Vagina (tissue), 2 donors: ENCODE results near the gene LRRC70. TPM values are rescaled to one million over a fixed set of nuclear protein-coding genes. Genes with fewer than 3 reads are reported as not detected.

Source experiments
- DNase-seq, 2 donors: peaks; one replicate each; pipeline ENCODE4 v3.0.0-alpha.2; 2017; ENCODE audit errors: extremely low spot score in 2 of 2
- H3K27ac ChIP-seq: fragments of 200-600 bp; sonication (generic); one replicate; pipeline ENCODE4 v1.5.1; 2019
- H3K27me3 ChIP-seq: fragments of 200-600 bp; sonication (generic); one replicate; pipeline ENCODE4 v1.5.1; 2019
- H3K36me3 ChIP-seq, 2 donors: fragments of 200-600 bp; sonication (generic); one replicate each; pipeline ENCODE4 v1.5.1; 2017 to 2019
- H3K4me1 ChIP-seq: fragments of 200-600 bp; sonication (generic); one replicate; pipeline ENCODE4 v1.5.1; 2019
- H3K4me3 ChIP-seq, 2 donors: fragments of 200-600 bp; sonication (generic); 1 replicate in 1 of 2; 2 replicates in 1 of 2; pipeline ENCODE4 v1.5.1; 2016 to 2019
- H3K9me3 ChIP-seq: fragments of 200-600 bp; sonication (generic); one replicate; pipeline ENCODE4 v1.5.1; 2019
- CTCF ChIP-seq, 3 experiments: fragments of 450-650 bp in 2 of 3; fragments of 200-600 bp in 1 of 3; sonication (generic) in 1 of 3; IDR thresholded peaks; one replicate each; pipeline ENCODE4 v1.5.1; 2017 to 2019; ENCODE audit warnings: antibody characterized with exemption in 3 of 3, mild to moderate bottlenecking in 2 of 3, moderate library complexity in 2 of 3
- POLR2A ChIP-seq, 2 donors: fragments of 450-650 bp; IDR thresholded peaks; one replicate each; pipeline ENCODE4 v1.6.1; 2017; ENCODE audit warnings: antibody characterized with exemption in 2 of 2, mild to moderate bottlenecking in 2 of 2, moderate library complexity in 2 of 2
- POLR2AphosphoS5 ChIP-seq, 2 donors: sonication (generic); formaldehyde crosslinking; IDR thresholded peaks; one replicate each; pipeline ENCODE4 v1.9.0; 2017; ENCODE audit warnings: antibody characterized with exemption in 2 of 2, mild to moderate bottlenecking in 2 of 2, low read depth in 1 of 2; ENCODE audit not compliant: insufficient read depth in 1 of 2
- intact Hi-C: fragments of 100-400 bp; cut with DNase I; formaldehyde crosslinking; loops from one replicate; pipeline ENCODE4 v1.15.1; 2023
- total RNA-seq: library from RNA; depleted of rRNA; stranded (reverse); fragments of >200 nt; gene quantifications from one replicate; pipeline ENCODE4 v1.2.3, GENCODE V29; 2016

LRRC70 gene
- total RNA-seq, 1 donor from 2014 or later: 9.6 TPM

DNA sequence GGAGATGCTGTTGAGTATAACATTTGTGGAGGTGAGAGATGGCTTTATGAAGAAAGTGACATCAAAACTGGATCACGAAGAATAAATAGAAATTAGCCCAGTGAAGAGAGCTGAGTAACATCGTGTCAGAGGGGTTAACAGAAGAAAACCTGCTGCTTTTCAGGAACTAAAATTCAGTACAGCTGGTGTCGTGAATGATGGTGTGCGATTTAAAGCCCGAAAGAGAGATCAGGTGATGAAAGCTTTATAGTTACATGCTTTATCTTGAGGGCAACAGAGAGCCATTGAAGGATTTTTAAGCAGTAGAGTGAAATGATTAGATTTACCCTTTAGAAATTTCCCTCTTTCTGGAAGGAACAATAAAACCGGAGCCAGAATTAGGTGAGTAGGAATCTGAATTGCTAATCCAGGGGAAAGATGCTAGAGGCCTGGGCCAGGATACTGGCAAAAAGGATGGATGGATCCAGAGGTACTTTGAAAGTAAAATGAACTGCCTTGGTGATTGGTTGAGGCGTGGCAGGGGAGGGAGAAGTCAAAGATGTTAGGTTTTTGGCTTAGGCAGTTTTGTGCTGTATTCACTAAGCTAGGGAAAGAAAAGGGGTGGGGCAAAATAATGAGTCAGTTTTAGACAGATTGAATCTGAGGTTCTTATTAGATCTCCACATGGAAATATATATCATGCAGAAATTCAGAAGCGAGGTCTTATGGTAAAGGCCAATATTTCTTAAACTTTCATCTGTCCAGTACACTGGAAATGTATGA is 3.4 kb downstream of the LRRC70 start:
- Histone ChIP-seq H3K4me3 (no peak overlapping the region), H3K27me3 (no peaks in the 10 kb centered on the region), H3K36me3 (no peaks in the 10 kb centered on the region), H3K27ac (no peak overlapping the region), H3K9me3 (no peaks in the 10 kb centered on the region), H3K4me1 (no peaks in the 10 kb centered on the region)
- DNase-seq: no peak
- intact Hi-C loops: no loop called here
- TF ChIP-seq POLR2AphosphoS5 (IDR thresholded peaks at IDR 0.05; ENCODE audit: insufficient read depth in 1 of 2, low read depth in 1 of 2) (no peak), POLR2A (IDR thresholded peaks at IDR 0.05) (no peak), CTCF (IDR thresholded peaks at IDR 0.05) (no peak)

DNA sequence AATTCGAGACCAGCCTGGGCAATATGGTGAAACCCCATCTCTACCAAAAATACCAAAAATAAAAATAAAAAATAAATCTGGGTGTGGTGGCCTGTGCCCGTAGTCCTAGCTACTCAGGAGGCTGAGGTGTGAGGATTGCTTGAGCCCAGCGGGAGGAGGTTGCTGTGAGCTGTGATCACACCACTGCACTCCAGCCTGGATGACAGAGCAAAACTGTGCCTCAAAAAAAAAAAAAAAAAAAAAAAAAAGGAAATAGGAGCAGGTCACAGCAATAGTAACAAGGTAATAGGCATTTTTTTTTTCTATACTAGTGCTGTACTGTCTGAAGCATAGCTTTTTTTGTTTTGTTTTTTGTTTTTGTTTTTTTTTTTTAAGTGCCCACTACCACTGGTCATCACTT is 5.8 kb downstream of the LRRC70 start:
- intact Hi-C loops: no loop called here
- Histone ChIP-seq H3K4me1 (no peaks in the 10 kb centered on the region), H3K27ac (no peak overlapping the region), H3K36me3 (no peaks in the 10 kb centered on the region), H3K27me3 (no peaks in the 10 kb centered on the region), H3K4me3 (no peak overlapping the region), H3K9me3 (no peaks in the 10 kb centered on the region)
- no peak for DNase-seq
- TF ChIP-seq CTCF (IDR thresholded peaks at IDR 0.05) (no peak), POLR2A (IDR thresholded peaks at IDR 0.05) (no peak), POLR2AphosphoS5 (IDR thresholded peaks at IDR 0.05; ENCODE audit: insufficient read depth in 1 of 2, low read depth in 1 of 2) (no peak)

DNA sequence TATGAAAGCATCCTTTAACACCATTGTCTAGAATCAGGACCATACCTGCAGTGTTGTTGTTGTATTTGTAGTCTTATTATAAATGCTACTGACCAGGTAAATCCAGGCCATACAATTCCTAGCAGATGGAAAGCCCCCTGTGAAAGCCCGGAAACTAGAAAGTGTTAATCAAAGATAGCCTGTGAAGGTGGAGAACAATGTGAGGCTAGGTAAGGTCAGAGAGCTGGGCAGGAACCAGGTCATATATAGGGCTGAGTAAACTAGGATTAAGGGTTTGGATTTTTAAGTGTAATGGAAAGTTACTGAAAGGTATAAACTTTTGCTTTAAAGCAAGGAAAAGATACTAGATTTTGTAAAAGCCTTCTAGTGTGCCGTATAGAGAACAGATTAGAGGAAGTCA is 6.7 kb downstream of the LRRC70 start:
- Histone ChIP-seq H3K36me3 (no peaks in the 10 kb centered on the region), H3K9me3 (no peaks in the 10 kb centered on the region), H3K27me3 (no peaks in the 10 kb centered on the region), H3K4me3 (no peak overlapping the region), H3K27ac (no peak overlapping the region), H3K4me1 (no peaks in the 10 kb centered on the region)
- intact Hi-C loops: no loop called here
- DNase-seq: no peak
- TF ChIP-seq POLR2A (IDR thresholded peaks at IDR 0.05): no peak
- no peak for TF ChIP-seq POLR2AphosphoS5 (IDR thresholded peaks at IDR 0.05; ENCODE audit: insufficient read depth in 1 of 2, low read depth in 1 of 2)
- no peak for TF ChIP-seq CTCF (IDR thresholded peaks at IDR 0.05)

DNA sequence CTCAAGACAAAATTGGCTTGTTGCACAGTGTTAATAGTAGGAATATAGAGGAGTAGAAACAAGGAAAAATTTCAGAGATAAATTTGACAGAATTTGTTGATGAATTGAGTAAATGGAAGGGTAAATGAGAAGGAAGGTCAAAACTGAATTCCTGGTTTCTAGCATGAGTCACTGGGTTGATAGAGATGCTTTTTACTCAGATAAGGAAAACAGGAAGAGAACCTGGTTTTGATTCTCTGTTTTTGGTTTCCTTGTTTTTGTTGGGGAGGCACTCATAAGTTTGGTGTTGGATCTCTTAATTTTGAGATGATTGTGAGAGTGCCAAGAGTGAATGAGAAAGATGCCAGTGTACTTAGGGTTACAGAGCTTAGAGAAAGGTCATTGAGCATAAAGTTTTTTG is 7.1 kb downstream of the LRRC70 start:
- H3K27me3 ChIP-seq: no peaks in the 10 kb centered on the region
- no peaks in the 10 kb centered on the region for H3K9me3 ChIP-seq
- no peaks in the 10 kb centered on the region for H3K36me3 ChIP-seq
- no peak for TF ChIP-seq CTCF (IDR thresholded peaks at IDR 0.05)
- no peak for TF ChIP-seq POLR2AphosphoS5 (IDR thresholded peaks at IDR 0.05; ENCODE audit: insufficient read depth in 1 of 2, low read depth in 1 of 2)
- no peak for TF ChIP-seq POLR2A (IDR thresholded peaks at IDR 0.05)
- H3K4me1 ChIP-seq: no peaks in the 10 kb centered on the region
- intact Hi-C loops: no loop called here
- H3K27ac ChIP-seq: no peak overlapping the region
- no peak overlapping the region for H3K4me3 ChIP-seq
- no peak for DNase-seq

- Histone ChIP-seq H3K4me1 (no peaks in the 10 kb centered on the region), H3K4me3 (no peak overlapping the region), H3K36me3 (peaks cover 0 to 10% of the 10 kb centered on the region in 2 donors), H3K27me3 (no peaks in the 10 kb centered on the region), H3K9me3 (no peaks in the 10 kb centered on the region), H3K27ac (no peak overlapping the region)
- intact Hi-C loops: no loop called here
- no peak for DNase-seq
- TF ChIP-seq CTCF (IDR thresholded peaks at IDR 0.05) (no peak), POLR2A (IDR thresholded peaks at IDR 0.05) (no peak), POLR2AphosphoS5 (IDR thresholded peaks at IDR 0.05; ENCODE audit: insufficient read depth in 1 of 2, low read depth in 1 of 2) (no peak)
Measured at GRCh38 chr5:62587737-62588136, 9.1 kb downstream of the LRRC70 start.
